Spleen (tissue), 11 donors: ENCODE data around the gene DYNC2LI1. TPM values are rescaled to one million over a fixed set of nuclear protein-coding genes. Genes with fewer than 3 reads are reported as not detected.

ENCODE experiments used
- DNase-seq: peaks from one replicate; pipeline ENCODE4 v3.0.0-alpha.2; 2020
- H3K27ac ChIP-seq, 8 donors: fragments of 200-600 bp; sonication (generic) in 7 of 8; 1 replicate in 4 of 8; 2 replicates in 4 of 8; pipeline versions ENCODE4 v1.5.0 to v1.8.0; 2016 to 2021; ENCODE audit warnings: inconsistent platforms in 4 of 8, mild to moderate bottlenecking in 4 of 8, moderate library complexity in 1 of 8
- H3K27me3 ChIP-seq, 7 donors: fragments of 200-600 bp; sonication (generic) in 6 of 7; replicated peaks in 1 of 7; 1 replicate in 4 of 7; 2 replicates in 3 of 7; pipeline versions ENCODE4 v1.5.0 to v1.8.0; 2016 to 2021; ENCODE audit warnings: inconsistent platforms in 3 of 7, mild to moderate bottlenecking in 1 of 7
- H3K36me3 ChIP-seq, 6 donors: fragments of 200-600 bp; sonication (generic) in 5 of 6; 1 replicate in 4 of 6; 2 replicates in 2 of 6; pipeline versions ENCODE4 v1.5.0 to v1.8.0; 2016 to 2021; ENCODE audit warnings: inconsistent platforms in 2 of 6
- H3K4me1 ChIP-seq, 6 donors: fragments of 200-600 bp; sonication (generic) in 5 of 6; 1 replicate in 3 of 6; 2 replicates in 3 of 6; pipeline versions ENCODE4 v1.5.0 to v1.8.0; 2016 to 2021; ENCODE audit warnings: inconsistent platforms in 3 of 6
- H3K4me3 ChIP-seq, 8 donors: fragments of 200-600 bp; sonication (generic) in 7 of 8; 1 replicate in 4 of 8; 2 replicates in 4 of 8; pipeline versions ENCODE4 v1.5.0 to v1.8.0; 2016 to 2021; ENCODE audit warnings: inconsistent platforms in 4 of 8, mild to moderate bottlenecking in 4 of 8, moderate library complexity in 2 of 8
- H3K9me3 ChIP-seq, 8 donors: fragments of 200-600 bp; sonication (generic) in 7 of 8; 1 replicate in 4 of 8; 2 replicates in 4 of 8; pipeline versions ENCODE4 v1.5.0 to v1.8.0; 2016 to 2021; ENCODE audit warnings: inconsistent platforms in 4 of 8
- CTCF ChIP-seq, 11 experiments: fragments of 200-600 bp in 7 of 11; fragments of 450-650 bp in 4 of 11; sonication (generic) in 4 of 11; IDR thresholded peaks in 8 of 11; conservative IDR thresholded peaks in 3 of 11; 1 replicate in 7 of 11; 2 replicates in 4 of 11; pipeline versions ENCODE4 v1.4.0 to v1.8.0; 2016 to 2021; ENCODE audit warnings: antibody characterized with exemption in 11 of 11, inconsistent platforms in 4 of 11, mild to moderate bottlenecking in 1 of 11
- POLR2A ChIP-seq, 3 donors: fragments of 450-650 bp; IDR thresholded peaks; one replicate each; pipeline ENCODE4 v1.5.1; 2017; ENCODE audit warnings: antibody characterized with exemption in 3 of 3, mild to moderate bottlenecking in 1 of 3
- POLR2AphosphoS5 ChIP-seq, 3 donors: sonication (generic); formaldehyde crosslinking; IDR thresholded peaks; one replicate each; pipeline ENCODE4 v1.5.1; 2017; ENCODE audit warnings: antibody characterized with exemption in 3 of 3
- WGBS, 5 donors: extraction: QIAGEN DNeasy Blood & Tissue Kit in 3 of 5; methylation state at CpG; one replicate each; pipeline versions ENCODE4 v1.1.5 to v1.1.7; 2013 to 2018; 5-methylcytosine and 5-hydroxymethylcytosine counted together
- intact Hi-C: fragments of 100-400 bp; cut with DNase I; formaldehyde crosslinking; loops from one replicate; pipeline ENCODE4 v1.15.0; 2023; ENCODE audit warnings: low total_unique reads
- polyA plus RNA-seq, 3 donors: library from polyadenylated mRNA; stranded (reverse); fragments of 200-250 nt; gene quantifications; one replicate each; pipeline ENCODE4 v1.2.1, GENCODE V29; 2013
- total RNA-seq, 7 donors: library from RNA; depleted of rRNA in 3 of 7; stranded (reverse); fragments of >200 nt in 3 of 7; fragmentation: NEBNext Ultra II Directional in 4 of 7; extraction: Animal tissue kit (Norgen Biotek cat#: 25700) in 4 of 7; gene quantifications; one replicate each; pipeline versions ENCODE4 v1.1.0 to v1.2.1, GENCODE V29; 2016 to 2021
- donor health status: healthy with polysubstance abuse.
- donor health status: DM: no; HTN: no; CAD: no; lungs with moderate emphysema.
- donor health status: DM: no; HTN: no; CAD: no.
- donor health status: Bipolar disorder and iron deficiency.
- donor health status: healthy.
- donor health status: DM: no; HTN: no; CAD: no.
- donor health status: DM: yes; HTN: yes; CAD: no.

The DYNC2LI1 gene
- total and polyA plus RNA-seq, 10 donors = 8.5 to 32.4 (median 12.6) TPM

DNA sequence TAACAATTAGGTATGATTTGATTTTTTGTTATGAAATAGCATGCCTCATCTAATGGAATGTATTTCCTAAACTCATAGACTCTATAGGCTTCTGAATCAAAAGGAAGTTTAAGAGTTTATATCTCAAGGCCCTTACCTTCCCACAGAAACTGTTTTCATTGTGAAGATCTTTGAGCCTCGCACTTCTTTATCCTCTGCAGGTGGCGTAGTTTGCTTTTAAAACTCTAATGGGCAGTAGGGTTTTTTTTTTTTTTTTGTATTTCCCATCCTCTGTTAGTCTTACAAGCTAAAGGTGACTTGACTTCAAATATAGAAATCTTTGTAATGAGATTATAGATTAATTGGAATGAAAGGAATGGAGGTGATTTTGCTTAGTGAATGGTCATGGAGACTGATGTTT is 28.3 kb downstream of the DYNC2LI1 start:
- no peaks in the 10 kb centered on the region for H3K9me3 ChIP-seq
- no peaks in the 10 kb centered on the region for H3K27me3 ChIP-seq
- intact Hi-C loops = no loop called here
- H3K27ac ChIP-seq = no peak overlapping the region
- DNase-seq = no peak
- TF ChIP-seq POLR2AphosphoS5 (IDR thresholded peaks at IDR 0.05) = no peak
- H3K36me3 ChIP-seq = peaks cover 0 to 28% (median 7%) of the 10 kb centered on the region in 6 donors
- WGBS, 5 donors = 93 to 100% (median 97%) methylated on average over 2 of the region's 2 CpGs
- H3K4me3 ChIP-seq = no peak overlapping the region
- H3K4me1 ChIP-seq = no peaks in the 10 kb centered on the region

GRCh38 chr2:43803113-43803512 is 29.3 kb downstream of the DYNC2LI1 start:
- no peak for DNase-seq
- 81 to 97% (median 88%) methylated on average over 1 of the region's 1 CpG for WGBS, 5 donors
- Histone ChIP-seq H3K27me3 (no peaks in the 10 kb centered on the region), H3K36me3 (peaks cover 0 to 27% (median 7%) of the 10 kb centered on the region in 6 donors), H3K4me3 (no peak overlapping the region), H3K27ac (no peak overlapping the region), H3K4me1 (no peaks in the 10 kb centered on the region), H3K9me3 (no peaks in the 10 kb centered on the region)
- intact Hi-C loops = no loop called here
- TF ChIP-seq POLR2A (IDR thresholded peaks at IDR 0.05) (no peak), CTCF (IDR thresholded peaks at IDR 0.05 in 8 of 11, conservative IDR thresholded peaks at IDR 0.05 in 3 of 11) (no peak)

- no peaks in the 10 kb centered on the region for H3K4me1 ChIP-seq
- no peaks in the 10 kb centered on the region for H3K9me3 ChIP-seq
- WGBS, 5 donors = 86 to 98% (median 89%) methylated on average over 2 of the region's 2 CpGs
- TF ChIP-seq POLR2AphosphoS5 (IDR thresholded peaks at IDR 0.05) = no peak
- no peak for TF ChIP-seq POLR2A (IDR thresholded peaks at IDR 0.05)
- TF ChIP-seq CTCF (IDR thresholded peaks at IDR 0.05 in 8 of 11, conservative IDR thresholded peaks at IDR 0.05 in 3 of 11) = no peak
- no peak for DNase-seq
- no peaks in the 10 kb centered on the region for H3K27me3 ChIP-seq
- no peak overlapping the region for H3K4me3 ChIP-seq
- H3K36me3 ChIP-seq = peaks cover 0 to 53% (median 7%) of the 10 kb centered on the region in 6 donors
- intact Hi-C loops = no loop called here
- H3K27ac ChIP-seq = no peak overlapping the region
Measured at GRCh38 chr2:43806719-43807031, 32.8 kb downstream of the DYNC2LI1 start.

DNA sequence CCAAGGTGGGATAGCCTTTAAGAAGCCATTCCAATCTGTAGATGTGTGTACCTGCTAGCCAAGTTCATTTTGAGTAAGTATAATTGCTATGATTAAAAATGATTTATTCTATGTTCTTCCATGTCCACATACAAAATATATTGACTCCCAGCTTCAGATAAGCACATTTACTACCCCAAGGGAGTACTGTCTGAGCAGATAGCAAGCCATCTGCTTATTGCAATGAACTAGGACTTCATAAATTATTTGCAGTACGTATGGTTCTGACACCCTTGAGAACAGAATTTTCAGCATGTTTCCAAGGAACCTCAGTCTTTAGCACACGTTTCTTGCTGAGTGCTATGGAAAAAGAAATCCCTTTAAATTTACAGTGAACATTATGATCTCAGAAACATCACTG is 36.6 kb downstream of the DYNC2LI1 start:
- intact Hi-C loops = no loop called here
- TF ChIP-seq POLR2A (IDR thresholded peaks at IDR 0.05) (no peak), POLR2AphosphoS5 (IDR thresholded peaks at IDR 0.05) (no peak), CTCF (IDR thresholded peaks at IDR 0.05 in 8 of 11, conservative IDR thresholded peaks at IDR 0.05 in 3 of 11) (no peak)

DNA sequence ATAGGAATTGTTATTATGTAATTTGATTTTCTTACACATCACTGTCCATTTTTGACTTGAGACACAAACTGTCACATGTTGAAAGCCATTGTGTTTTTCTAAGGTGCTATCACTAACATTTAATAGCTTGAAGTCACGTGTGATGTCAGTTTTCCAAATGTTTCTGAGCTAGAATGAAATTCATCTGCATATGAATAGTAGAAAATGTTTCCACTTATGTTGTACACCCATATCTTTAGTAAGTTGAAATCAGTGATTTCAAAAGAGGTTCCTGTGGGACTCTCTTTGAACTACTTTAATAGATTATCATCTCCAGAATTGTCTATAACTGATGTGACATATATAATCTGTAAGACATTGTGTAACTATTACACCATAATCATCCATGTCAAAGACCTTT is 37.0 kb downstream of the DYNC2LI1 start:
- DNase-seq = no peak
- intact Hi-C loops = no loop called here
- TF ChIP-seq POLR2AphosphoS5 (IDR thresholded peaks at IDR 0.05) (no peak), CTCF (IDR thresholded peaks at IDR 0.05 in 8 of 11, conservative IDR thresholded peaks at IDR 0.05 in 3 of 11) (no peak), POLR2A (IDR thresholded peaks at IDR 0.05) (no peak)

More for the DNA sequence above, 36.6 kb downstream of the DYNC2LI1 start:
- H3K9me3 ChIP-seq = no peaks in the 10 kb centered on the region
- no peaks in the 10 kb centered on the region for H3K27me3 ChIP-seq
- H3K4me1 ChIP-seq = no peaks in the 10 kb centered on the region
- 78 to 85% (median 81%) methylated on average over 2 of the region's 2 CpGs for WGBS, 5 donors
- no peak for DNase-seq
- H3K27ac ChIP-seq = no peak overlapping the region
- H3K36me3 ChIP-seq = peaks cover 0 to 42% (median 6%) of the 10 kb centered on the region in 6 donors
- H3K4me3 ChIP-seq = no peak overlapping the region

More for the DNA sequence above, 37.0 kb downstream of the DYNC2LI1 start:
- no peaks in the 10 kb centered on the region for H3K4me1 ChIP-seq
- peaks cover 0 to 38% (median 2%) of the 10 kb centered on the region in 6 donors for H3K36me3 ChIP-seq
- no peak overlapping the region for H3K27ac ChIP-seq
- H3K27me3 ChIP-seq = no peaks in the 10 kb centered on the region
- no peaks in the 10 kb centered on the region for H3K9me3 ChIP-seq
- 69 to 93% (median 76%) methylated on average over 1 of the region's 1 CpG for WGBS, 5 donors
- H3K4me3 ChIP-seq = no peak overlapping the region
